Nephron progenitor cell (in vitro differentiated cells): ENCODE data around the gene PCGF1.
A peak's percentile ranks its signal among the peaks of the same experiment; 100 is the strongest.

ENCODE experiments used
- DNase-seq: peaks from one replicate; pipeline ENCODE4 v3.0.0; 2021
- H3K27ac Mint-ChIP-seq: 2 replicates; pipeline ENCODE4 v1.8.0; 2021; ENCODE audit warnings: mild to moderate bottlenecking, moderate library complexity, mixed read lengths
- H3K27me3 Mint-ChIP-seq: 2 replicates; pipeline ENCODE4 v1.8.0; 2021; ENCODE audit warnings: mild to moderate bottlenecking, low read depth, mixed read lengths; ENCODE audit not compliant: poor library complexity
- H3K36me3 Mint-ChIP-seq: 2 replicates; pipeline ENCODE4 v1.8.0; 2021; ENCODE audit warnings: low read depth, mixed read lengths
- H3K4me1 Mint-ChIP-seq: 2 replicates; pipeline ENCODE4 v1.8.0; 2021; ENCODE audit warnings: mixed read lengths
- H3K4me3 Mint-ChIP-seq: 2 replicates; pipeline ENCODE4 v1.8.0; 2021; ENCODE audit warnings: mild to moderate bottlenecking, moderate library complexity, mixed read lengths
- H3K9me3 Mint-ChIP-seq: 2 replicates; pipeline ENCODE4 v1.8.0; 2021; ENCODE audit warnings: mild to moderate bottlenecking, moderate library complexity, mixed read lengths
- TF ChIP-seq, protein P1 (sequence below): fragments of 200-600 bp; sonication (generic); IDR thresholded peaks from 2 replicates; pipeline ENCODE4 v1.5.0; 2021; ENCODE audit warnings: antibody characterized with exemption

Gene PCGF1

DNA sequence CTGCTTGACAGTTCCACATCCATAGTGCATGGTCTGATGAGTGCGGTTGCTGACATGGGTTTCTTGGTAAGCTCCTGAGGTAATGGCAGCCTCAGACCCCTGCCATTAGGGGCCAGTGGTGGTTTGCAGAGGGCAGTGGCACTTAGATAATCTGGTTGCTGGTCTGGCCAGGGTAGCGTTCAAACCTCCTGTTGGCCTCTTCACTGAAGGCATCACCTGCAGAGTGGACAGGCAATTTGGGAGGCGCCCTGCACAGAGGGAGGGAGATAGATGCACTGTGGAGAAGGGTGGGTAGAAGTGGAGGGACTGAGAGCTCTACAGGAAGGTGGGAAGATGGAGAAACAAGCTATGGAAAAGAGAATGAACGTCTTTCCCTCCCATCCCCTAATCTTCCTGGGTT is 26.0 kb upstream of the PCGF1 start:
- H3K27ac Mint-ChIP-seq = no peak overlapping the region

DNA sequence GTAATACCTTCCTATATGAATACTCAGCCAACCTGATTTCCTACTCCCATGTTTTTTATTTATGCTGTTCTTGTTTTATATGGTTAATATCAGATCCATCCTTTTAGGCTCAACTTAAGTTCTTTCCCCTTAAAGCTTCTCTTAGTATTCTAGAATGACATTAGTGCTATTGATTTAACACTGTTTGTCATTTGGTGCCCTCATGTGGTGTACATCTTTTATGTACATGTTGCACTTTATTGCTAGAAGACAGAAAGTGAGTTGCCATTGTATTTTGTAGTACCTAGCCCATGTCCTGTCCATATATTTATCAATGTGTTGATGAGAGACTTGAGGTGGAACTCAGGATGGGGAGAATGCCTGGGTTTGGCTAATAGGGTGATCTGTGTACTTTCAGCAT is 24.7 kb upstream of the PCGF1 start:
- Mint-ChIP-seq H3K9me3 (no peaks in the 10 kb centered on the region), H3K4me3 (peak overlapping the region; percentile 26), H3K36me3 (peaks cover 33% of the 10 kb centered on the region), H3K27me3 (peaks cover under 1% of the 10 kb centered on the region), H3K27ac (no peak overlapping the region), H3K4me1 (peaks cover 37% of the 10 kb centered on the region)
- TF ChIP-seq, protein P1, sequence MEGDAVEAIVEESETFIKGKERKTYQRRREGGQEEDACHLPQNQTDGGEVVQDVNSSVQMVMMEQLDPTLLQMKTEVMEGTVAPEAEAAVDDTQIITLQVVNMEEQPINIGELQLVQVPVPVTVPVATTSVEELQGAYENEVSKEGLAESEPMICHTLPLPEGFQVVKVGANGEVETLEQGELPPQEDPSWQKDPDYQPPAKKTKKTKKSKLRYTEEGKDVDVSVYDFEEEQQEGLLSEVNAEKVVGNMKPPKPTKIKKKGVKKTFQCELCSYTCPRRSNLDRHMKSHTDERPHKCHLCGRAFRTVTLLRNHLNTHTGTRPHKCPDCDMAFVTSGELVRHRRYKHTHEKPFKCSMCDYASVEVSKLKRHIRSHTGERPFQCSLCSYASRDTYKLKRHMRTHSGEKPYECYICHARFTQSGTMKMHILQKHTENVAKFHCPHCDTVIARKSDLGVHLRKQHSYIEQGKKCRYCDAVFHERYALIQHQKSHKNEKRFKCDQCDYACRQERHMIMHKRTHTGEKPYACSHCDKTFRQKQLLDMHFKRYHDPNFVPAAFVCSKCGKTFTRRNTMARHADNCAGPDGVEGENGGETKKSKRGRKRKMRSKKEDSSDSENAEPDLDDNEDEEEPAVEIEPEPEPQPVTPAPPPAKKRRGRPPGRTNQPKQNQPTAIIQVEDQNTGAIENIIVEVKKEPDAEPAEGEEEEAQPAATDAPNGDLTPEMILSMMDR = no peak
- no peak for DNase-seq

More for the DNA sequence above, 26.0 kb upstream of the PCGF1 start:
- peaks cover 22% of the 10 kb centered on the region for H3K36me3 Mint-ChIP-seq
- peaks cover 3% of the 10 kb centered on the region for H3K27me3 Mint-ChIP-seq
- no peak for DNase-seq
- H3K4me1 Mint-ChIP-seq = peaks cover 31% of the 10 kb centered on the region
- H3K9me3 Mint-ChIP-seq = no peaks in the 10 kb centered on the region
- no peak overlapping the region for H3K4me3 Mint-ChIP-seq
- TF ChIP-seq, protein P1 = no peak

GRCh38 chr2:74531666-74532065 is 24.2 kb upstream of the PCGF1 start:
- Mint-ChIP-seq H3K9me3 (no peaks in the 10 kb centered on the region), H3K4me1 (peaks cover 38% of the 10 kb centered on the region), H3K27ac (no peak overlapping the region), H3K36me3 (peaks cover 39% of the 10 kb centered on the region), H3K4me3 (peak overlapping the region; percentile 26), H3K27me3 (no peaks in the 10 kb centered on the region)
- TF ChIP-seq, protein P1 = no peak
- no peak for DNase-seq

- TF ChIP-seq, protein P1 = no peak
- Mint-ChIP-seq H3K36me3 (peaks cover 49% of the 10 kb centered on the region), H3K4me1 (peaks cover 38% of the 10 kb centered on the region), H3K27ac (no peak overlapping the region), H3K9me3 (no peaks in the 10 kb centered on the region), H3K27me3 (peaks cover under 1% of the 10 kb centered on the region), H3K4me3 (peak overlapping the region; percentile 99)
- DNase-seq = peak; percentile 55
These were observed 23.0 kb upstream of the PCGF1 start for GRCh38 chr2:74530239-74531187.

DNA sequence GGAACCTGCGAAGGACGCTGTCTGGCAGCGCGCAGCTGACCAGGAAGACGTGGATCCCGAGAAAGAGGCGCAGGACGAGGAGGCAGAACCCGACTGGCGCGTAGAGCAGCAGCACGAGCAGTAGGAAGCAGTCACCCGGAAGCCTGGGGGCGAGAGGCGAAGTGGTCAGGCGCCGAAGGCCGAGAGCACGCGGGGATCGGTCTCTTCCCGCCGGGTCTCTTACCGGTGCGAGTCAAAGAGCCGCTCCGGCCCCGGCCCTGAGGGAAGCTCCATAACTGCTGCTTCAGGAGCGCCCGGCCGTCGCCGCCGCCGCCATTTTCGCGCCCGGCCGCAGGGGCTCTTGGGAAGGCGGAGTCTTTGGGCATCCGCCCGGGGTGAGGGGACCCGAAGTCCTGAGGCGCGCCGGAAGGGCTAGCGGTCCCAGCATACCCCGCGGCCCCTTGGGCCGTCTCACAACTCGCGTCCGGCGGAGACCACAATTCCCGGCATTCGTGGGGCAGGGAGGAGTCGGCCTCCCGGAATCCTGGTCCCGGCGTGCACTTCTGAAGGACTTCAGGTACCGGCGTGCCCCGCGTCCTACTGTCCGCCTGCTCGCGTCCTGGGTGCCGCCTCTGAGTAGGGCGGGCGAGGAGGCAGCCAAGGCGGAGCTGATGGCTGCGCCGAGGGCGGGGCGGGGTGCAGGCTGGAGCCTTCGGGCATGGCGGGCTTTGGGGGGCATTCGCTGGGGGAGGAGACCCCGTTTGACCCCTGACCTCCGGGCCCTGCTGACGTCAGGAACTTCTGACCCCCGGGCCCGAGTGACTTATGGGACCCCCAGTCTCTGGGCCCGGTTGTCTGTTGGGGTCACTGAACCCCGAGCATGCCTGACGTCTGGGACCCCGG is 22.1 kb upstream of the PCGF1 start, which contains the start of the genes AUP1 and HTRA2:
Gene AUP1 (minus strand): TSS at position 350 of the 882 bp plus-strand sequence. CDS start 77 bp downstream, at position 273.
Gene HTRA2 (plus strand): TSS at position 577 of the 882 bp plus-strand sequence. CDS start 74 bp downstream, at position 651.
- H3K27me3 Mint-ChIP-seq = peaks cover 6% of the 10 kb centered on the region
- DNase-seq = peak; percentile 94
- H3K4me3 Mint-ChIP-seq = peak within 1 kb of the TSS; percentile 99
- no peaks in the 10 kb centered on the region for H3K9me3 Mint-ChIP-seq
- TF ChIP-seq, protein P1 = no peak
- H3K36me3 Mint-ChIP-seq = peaks cover 49% of the 10 kb centered on the region
- H3K4me1 Mint-ChIP-seq = peaks cover 38% of the 10 kb centered on the region
- peak within 1 kb of the TSS; percentile 96 for H3K27ac Mint-ChIP-seq
